ENCODE data around the gene TRIM2.

The TRIM2 gene

GRCh38 chr4:153332936-153333335, 128.7 kb downstream of the TRIM2 start:
- no peak for DNase-seq (ENCODE audit: low read depth)

GRCh38 chr4:153333874-153334273, 129.6 kb downstream of the TRIM2 start:
- DNase-seq (ENCODE audit: low read depth) = no peak

GRCh38 chr4:153335665-153336064, 131.4 kb downstream of the TRIM2 start:
- DNase-seq (ENCODE audit: low read depth) = no peak

- DNase-seq (ENCODE audit: low read depth) = no peak
Observed at GRCh38 chr4:153337686-153338085, 133.4 kb downstream of the TRIM2 start.

- DNase-seq (ENCODE audit: low read depth) = no peak
Observed at GRCh38 chr4:153341575-153342090, 137.4 kb downstream of the TRIM2 start.

GRCh38 chr4:153342751-153343552, 138.7 kb downstream of the TRIM2 start:
- DNase-seq (ENCODE audit: low read depth) = no peak

- DNase-seq (ENCODE audit: low read depth) = peak; percentile 89
Observed at GRCh38 chr4:153344131-153345011, 140.1 kb downstream of the TRIM2 start, which contains the start of gene MND1. Gene MND1 (plus strand): TSS chr4:153344688. CDS start chr4:153344738, 50 bp downstream.

- DNase-seq (ENCODE audit: low read depth) = peak; percentile 47
Observed at GRCh38 chr4:153345012-153345981, 141.1 kb downstream of the TRIM2 start.

- no peak for DNase-seq (ENCODE audit: low read depth)
Observed at GRCh38 chr4:153346031-153346430, 141.8 kb downstream of the TRIM2 start.

GRCh38 chr4:153346563-153346962, 142.3 kb downstream of the TRIM2 start:
- DNase-seq (ENCODE audit: low read depth) = no peak

GRCh38 chr4:153347117-153347516, 142.9 kb downstream of the TRIM2 start:
- no peak for DNase-seq (ENCODE audit: low read depth)

GRCh38 chr4:153348006-153348405, 143.8 kb downstream of the TRIM2 start:
- DNase-seq (ENCODE audit: low read depth) = no peak

GRCh38 chr4:153349206-153349805, 145.1 kb downstream of the TRIM2 start:
- DNase-seq (ENCODE audit: low read depth) = no peak

- no peak for DNase-seq (ENCODE audit: low read depth)
Observed at GRCh38 chr4:153362184-153362583, 157.9 kb downstream of the TRIM2 start.

GRCh38 chr4:153364061-153364460, 159.8 kb downstream of the TRIM2 start:
- no peak for DNase-seq (ENCODE audit: low read depth)

GRCh38 chr4:153365003-153365402, 160.8 kb downstream of the TRIM2 start:
- no peak for DNase-seq (ENCODE audit: low read depth)

GRCh38 chr4:153366486-153366885, 162.2 kb downstream of the TRIM2 start:
- DNase-seq (ENCODE audit: low read depth) = no peak

GRCh38 chr4:153367092-153367491, 162.8 kb downstream of the TRIM2 start:
- DNase-seq (ENCODE audit: low read depth) = no peak

- no peak for DNase-seq (ENCODE audit: low read depth)
Observed at GRCh38 chr4:153369021-153369420, 164.8 kb downstream of the TRIM2 start.

GRCh38 chr4:153371701-153372234, 167.5 kb downstream of the TRIM2 start:
- DNase-seq (ENCODE audit: low read depth) = no peak
